ENCODE measurements around the gene CXADR.
"Not testable (repeated sequence)": the region's sequence is repeated elsewhere in the genome, so short reads cannot be mapped to it uniquely, and the experiment has no call there.

Gene CXADR

GRCh38 chr21:17502985-17503384, 9.9 kb upstream of the CXADR start:
- not testable (repeated sequence) for DNase-seq (ENCODE audit: low spot score)

- no peak for DNase-seq (ENCODE audit: low spot score)
These were observed 5.9 kb upstream of the CXADR start for GRCh38 chr21:17506951-17507350.

GRCh38 chr21:17507591-17507990, 5.3 kb upstream of the CXADR start:
- no peak for DNase-seq (ENCODE audit: low spot score)

GRCh38 chr21:17513214-17514123, 626 bp downstream of the CXADR start:
- peak; percentile 67 for DNase-seq (ENCODE audit: low spot score)

- no peak for DNase-seq (ENCODE audit: low spot score)
These were observed 1.4 kb downstream of the CXADR start for GRCh38 chr21:17514124-17514845.

- DNase-seq (ENCODE audit: low spot score) = not testable (repeated sequence)
These were observed 4.2 kb downstream of the CXADR start for GRCh38 chr21:17517008-17517407.

- DNase-seq (ENCODE audit: low spot score) = no peak
These were observed 6.4 kb downstream of the CXADR start for GRCh38 chr21:17519208-17519738.

- no peak for DNase-seq (ENCODE audit: low spot score)
These were observed 7.2 kb downstream of the CXADR start for GRCh38 chr21:17519965-17520609.

- DNase-seq (ENCODE audit: low spot score) = no peak
These were observed 10.2 kb downstream of the CXADR start for GRCh38 chr21:17523007-17523451.

GRCh38 chr21:17523979-17524494, 11.2 kb downstream of the CXADR start:
- not testable (repeated sequence) for DNase-seq (ENCODE audit: low spot score)

GRCh38 chr21:17524635-17525034, 11.8 kb downstream of the CXADR start:
- DNase-seq (ENCODE audit: low spot score) = no peak

- DNase-seq (ENCODE audit: low spot score) = no peak
These were observed 13.9 kb downstream of the CXADR start for GRCh38 chr21:17526776-17527175.

- DNase-seq (ENCODE audit: low spot score) = no peak
These were observed 14.4 kb downstream of the CXADR start for GRCh38 chr21:17527240-17527639.

GRCh38 chr21:17527711-17528110, 14.9 kb downstream of the CXADR start:
- no peak for DNase-seq (ENCODE audit: low spot score)

- no peak for DNase-seq (ENCODE audit: low spot score)
These were observed 16.8 kb downstream of the CXADR start for GRCh38 chr21:17529648-17530047.

- DNase-seq (ENCODE audit: low spot score) = no peak
These were observed 19.4 kb downstream of the CXADR start for GRCh38 chr21:17532292-17532691.

GRCh38 chr21:17536381-17536780, 23.5 kb downstream of the CXADR start:
- no peak for DNase-seq (ENCODE audit: low spot score)

GRCh38 chr21:17537299-17537698, 24.5 kb downstream of the CXADR start:
- no peak for DNase-seq (ENCODE audit: low spot score)

- no peak for DNase-seq (ENCODE audit: low spot score)
These were observed 25.7 kb downstream of the CXADR start for GRCh38 chr21:17538576-17538975.

- DNase-seq (ENCODE audit: low spot score) = no peak
These were observed 26.5 kb downstream of the CXADR start for GRCh38 chr21:17539323-17539722.

GRCh38 chr21:17539743-17540341, 27.0 kb downstream of the CXADR start:
- no peak for DNase-seq (ENCODE audit: low spot score)

GRCh38 chr21:17540530-17540929, 27.7 kb downstream of the CXADR start:
- no peak for DNase-seq (ENCODE audit: low spot score)
